Astrocyte of the spinal cord (primary cell): ENCODE measurements around the gene UROS.

Experiments used
- DNase-seq: peaks from one replicate; pipeline ENCODE4 v3.0.0; 2011; ENCODE audit warnings: low read depth, low spot score
- H3K4me3 ChIP-seq: 2 replicates; pipeline ENCODE4 v1.5.1; 2011; ENCODE audit warnings: low read depth, mild to moderate bottlenecking, low read length, moderate library complexity
- CTCF ChIP-seq: IDR thresholded peaks from 2 replicates; pipeline ENCODE4 v1.5.1; 2012; ENCODE audit warnings: low read depth, mild to moderate bottlenecking, low read length, inconsistent platforms
- in situ Hi-C: cut with HindIII; loops from 2 replicates; pipeline ENCODE4 v1.10.0; 2017; ENCODE audit warnings: low sequenced_read_pairs

Gene UROS

GRCh38 chr10:125822878-125823662 is at the start of gene UROS, which contains the start of gene BCCIP:
TSS of gene UROS (minus strand) at chr10:125823258. CDS start at chr10:125816499, 6,759 bp downstream.
TSS of gene BCCIP (plus strand) at chr10:125823546. CDS start at chr10:125823558, 12 bp downstream.
- TF ChIP-seq CTCF = no peak
- DNase-seq = peak; percentile 85
- in situ Hi-C loops = no loop called here

GRCh38 chr10:125871338-125871737 is 48.3 kb upstream of the UROS start:
- TF ChIP-seq CTCF = no peak
- in situ Hi-C loops = no loop called here
- peak; percentile 22 for DNase-seq
- H3K4me3 ChIP-seq = no peak overlapping the region

More at GRCh38 chr10:125822878-125823662, at the start of gene UROS, which contains the start of gene BCCIP:
- H3K4me3 ChIP-seq = peak within 1 kb of the TSS; percentile 72

- no peak overlapping the region for H3K4me3 ChIP-seq
- DNase-seq = peak; percentile 64
- TF ChIP-seq CTCF = peak; percentile 88
- in situ Hi-C loops = no loop called here
Observed at GRCh38 chr10:125868372-125868975, 45.4 kb upstream of the UROS start.

GRCh38 chr10:125866421-125867029 is 43.5 kb upstream of the UROS start:
- no peak overlapping the region for H3K4me3 ChIP-seq
- no peak for DNase-seq
- TF ChIP-seq CTCF = no peak
- in situ Hi-C loops = no loop called here

- in situ Hi-C loops = no loop called here
- DNase-seq = no peak
- no peak for TF ChIP-seq CTCF
- H3K4me3 ChIP-seq = no peak overlapping the region
Observed at GRCh38 chr10:125865120-125865519, 42.1 kb upstream of the UROS start.

GRCh38 chr10:125859128-125859817 is 36.2 kb upstream of the UROS start:
- no peak overlapping the region for H3K4me3 ChIP-seq
- DNase-seq = no peak
- in situ Hi-C loops = no loop called here
- TF ChIP-seq CTCF = no peak
